Endodermal cell (in vitro differentiated cells): ENCODE measurements around the gene BIRC7. TPM values are rescaled to one million over a fixed set of nuclear protein-coding genes. Genes with fewer than 3 reads are reported as not detected.

ENCODE experiments used
- DNase-seq: peaks from one replicate; pipeline ENCODE4 v3.0.0-alpha.2; 2017
- H3K27ac ChIP-seq: 2 replicates; pipeline ENCODE4 v1.5.1; 2013; ENCODE audit warnings: mild to moderate bottlenecking, low read depth, low read length, moderate library complexity
- H3K27me3 ChIP-seq: 2 replicates; pipeline ENCODE4 v1.6.1; 2013; ENCODE audit warnings: mild to moderate bottlenecking, low read length, moderate library complexity; ENCODE audit not compliant: insufficient read depth, control insufficient read depth, poor library complexity, severe bottlenecking
- H3K36me3 ChIP-seq: 2 replicates; pipeline ENCODE4 v1.7.0; 2013; ENCODE audit warnings: mild to moderate bottlenecking, low read length, moderate library complexity; ENCODE audit not compliant: control insufficient read depth, insufficient read depth
- H3K4me1 ChIP-seq: one replicate; pipeline ENCODE4 v1.7.0; 2013; ENCODE audit warnings: low read length; ENCODE audit not compliant: control insufficient read depth, insufficient read depth
- H3K4me3 ChIP-seq: 2 replicates; pipeline ENCODE4 v1.5.1; 2013; ENCODE audit warnings: mild to moderate bottlenecking, low read length, moderate library complexity
- H3K9ac ChIP-seq: 2 replicates; pipeline ENCODE4 v1.6.1; 2013; ENCODE audit warnings: mild to moderate bottlenecking, low read length, moderate library complexity; ENCODE audit not compliant: poor library complexity, severe bottlenecking; ENCODE audit errors: extremely low read depth
- H3K9me3 ChIP-seq: 2 replicates; pipeline ENCODE4 v1.6.1; 2013; ENCODE audit warnings: mild to moderate bottlenecking, low read length, moderate library complexity; ENCODE audit not compliant: control insufficient read depth
- H3K27ac Mint-ChIP-seq: 2 replicates; pipeline ENCODE4 v1.8.0; 2020; ENCODE audit warnings: mixed read lengths
- H3K27me3 Mint-ChIP-seq: 2 replicates; pipeline ENCODE4 v1.8.0; 2021; ENCODE audit warnings: mild to moderate bottlenecking, mixed read lengths; ENCODE audit not compliant: insufficient read depth
- H3K36me3 Mint-ChIP-seq: 2 replicates; pipeline ENCODE4 v1.8.0; 2020; ENCODE audit warnings: low read depth, mixed read lengths
- H3K4me1 Mint-ChIP-seq: 2 replicates; pipeline ENCODE4 v1.8.0; 2020; ENCODE audit warnings: mixed read lengths
- H3K4me3 Mint-ChIP-seq: 2 replicates; pipeline ENCODE4 v1.8.0; 2020; ENCODE audit warnings: mild to moderate bottlenecking, moderate library complexity, mixed read lengths
- H3K9me3 Mint-ChIP-seq: 2 replicates; pipeline ENCODE4 v1.8.0; 2020; ENCODE audit warnings: mild to moderate bottlenecking, mixed read lengths
- CTCF ChIP-seq: fragments of 200-600 bp; sonication (generic); conservative IDR thresholded peaks from 2 replicates; pipeline ENCODE4 v1.5.0; 2021; ENCODE audit warnings: antibody characterized with exemption, mild to moderate bottlenecking
- WGBS, 2 experiments: methylation state at CpG; one replicate each; pipeline versions ENCODE4 v1.1.5 to v1.1.7; 2013; ENCODE audit warnings: missing lambda C conversion rate in 2 of 2, mixed read lengths in 1 of 2; ENCODE audit not compliant: insufficient coverage in 1 of 2, insufficient read length in 1 of 2; 5-methylcytosine and 5-hydroxymethylcytosine counted together
- total RNA-seq, 2 donors: library from RNA; stranded (reverse); fragmentation: NEBNext Ultra II Directional in 1 of 2; extraction: Animal tissue kit (Norgen Biotek cat#: 25700) in 1 of 2; gene quantifications; 2 replicates in 1 of 2; 3 replicates in 1 of 2; pipeline ENCODE4 v1.2.1, GENCODE V29; 2021

BIRC7 gene
- total RNA-seq, 2 donors from 2014 or later: not detected

GRCh38 chr20:63224412-63225081 is 11.2 kb upstream of the BIRC7 start:
- H3K9me3 Mint-ChIP-seq: no peaks in the 10 kb centered on the region
- no peak overlapping the region for H3K9ac ChIP-seq
- no peaks in the 10 kb centered on the region for H3K36me3 ChIP-seq
- peak overlapping the region; percentile 11 for H3K27ac ChIP-seq
- peak; percentile 71 for DNase-seq
- H3K9me3 ChIP-seq: no peaks in the 10 kb centered on the region
- peaks cover 11% of the 10 kb centered on the region for H3K27me3 ChIP-seq
- 71 to 73% methylated on average over 11 to 16 of the region's 16 CpGs for WGBS, 2 experiments
- peak; percentile 49 for TF ChIP-seq CTCF
- H3K4me3 ChIP-seq: no peak overlapping the region
- no peaks in the 10 kb centered on the region for H3K36me3 Mint-ChIP-seq
- H3K27me3 Mint-ChIP-seq: peaks cover 17% of the 10 kb centered on the region
- H3K4me1 Mint-ChIP-seq: peaks cover 2% of the 10 kb centered on the region
- no peak overlapping the region for H3K27ac Mint-ChIP-seq
- no peak overlapping the region for H3K4me3 Mint-ChIP-seq
- H3K4me1 ChIP-seq: no peaks in the 10 kb centered on the region

GRCh38 chr20:63225082-63225454 is 10.6 kb upstream of the BIRC7 start:
- Histone ChIP-seq H3K36me3 (no peaks in the 10 kb centered on the region), H3K9me3 (no peaks in the 10 kb centered on the region), H3K4me1 (no peaks in the 10 kb centered on the region), H3K9ac (no peak overlapping the region), H3K27ac (no peak overlapping the region), H3K4me3 (no peak overlapping the region), H3K27me3 (peaks cover 8% of the 10 kb centered on the region)
- Mint-ChIP-seq H3K27ac (no peak overlapping the region), H3K9me3 (no peaks in the 10 kb centered on the region), H3K4me1 (peaks cover 3% of the 10 kb centered on the region), H3K4me3 (no peak overlapping the region), H3K36me3 (no peaks in the 10 kb centered on the region), H3K27me3 (peaks cover 15% of the 10 kb centered on the region)
- TF ChIP-seq CTCF: no peak
- WGBS, 2 experiments: 87 to 90% methylated on average over 7 of the region's 7 CpGs
- DNase-seq: no peak

GRCh38 chr20:63226042-63226943 is 9.4 kb upstream of the BIRC7 start:
- Mint-ChIP-seq H3K36me3 (no peaks in the 10 kb centered on the region), H3K9me3 (no peaks in the 10 kb centered on the region), H3K27me3 (peaks cover 4% of the 10 kb centered on the region), H3K4me1 (peaks cover 10% of the 10 kb centered on the region), H3K27ac (no peak overlapping the region), H3K4me3 (no peak overlapping the region)
- 88 to 89% methylated on average over 9 to 19 of the region's 19 CpGs for WGBS, 2 experiments
- H3K27me3 ChIP-seq: no peaks in the 10 kb centered on the region
- no peak for TF ChIP-seq CTCF
- no peaks in the 10 kb centered on the region for H3K36me3 ChIP-seq
- no peaks in the 10 kb centered on the region for H3K9me3 ChIP-seq
- H3K27ac ChIP-seq: no peak overlapping the region
- H3K4me3 ChIP-seq: no peak overlapping the region
- no peak overlapping the region for H3K9ac ChIP-seq
- peak; percentile 71 for DNase-seq
- no peaks in the 10 kb centered on the region for H3K4me1 ChIP-seq
